Cardiac muscle cell (in vitro differentiated cells and primary cell): ENCODE measurements around the gene IDUA. TPM values are rescaled to one million over a fixed set of nuclear protein-coding genes. Genes with fewer than 3 reads are reported as not detected.

Experiments
- DNase-seq, 2 donors: peaks; one replicate each; pipeline versions ENCODE4 v3.0.0 to v3.0.0-alpha.2; 2010 to 2017; ENCODE audit warnings: low read depth in 1 of 2, low spot score in 1 of 2
- H3K27ac ChIP-seq: fragments of 200-600 bp; sonication (generic); 2 replicates; pipeline ENCODE4 v1.5.1; 2016
- H3K27me3 ChIP-seq: fragments of 200-600 bp; sonication (generic); 2 replicates; pipeline ENCODE4 v1.6.0; 2016; ENCODE audit warnings: control low read depth
- H3K36me3 ChIP-seq: fragments of 200-600 bp; sonication (generic); 2 replicates; pipeline ENCODE4 v1.5.1; 2016; ENCODE audit warnings: control low read depth
- H3K4me1 ChIP-seq: fragments of 200-600 bp; sonication (generic); 2 replicates; pipeline ENCODE4 v1.8.1; 2017; ENCODE audit warnings: low read depth, mild to moderate bottlenecking, mixed run types
- H3K4me3 ChIP-seq: fragments of 200-600 bp; sonication (generic); 2 replicates; pipeline ENCODE4 v1.5.1; 2016; ENCODE audit warnings: mild to moderate bottlenecking
- H3K9me3 ChIP-seq: fragments of 200-600 bp; sonication (generic); 2 replicates; pipeline ENCODE4 v1.5.1; 2017; ENCODE audit warnings: low read depth, mild to moderate bottlenecking, control low read depth
- CTCF ChIP-seq: IDR thresholded peaks from 2 replicates; pipeline ENCODE4 v1.5.1; 2012; ENCODE audit warnings: low read depth, mild to moderate bottlenecking, low read length
- polyA plus RNA-seq: library from polyadenylated mRNA; unstranded; fragments of >200 nt; fragmentation: Nextera tagmentation; extraction: Ambion mirVana; gene quantifications from 2 replicates; pipeline ENCODE4 v1.2.1, GENCODE V29; 2016
- total RNA-seq: library from RNA; depleted of rRNA; stranded (reverse); fragments of >200 nt; gene quantifications from 2 replicates; pipeline ENCODE4 v1.2.3, GENCODE V29; 2016

Gene IDUA
- total and polyA plus RNA-seq, 2 experiments from 2014 or later: 13.0 to 29.9 TPM

GRCh38 chr4:1003271-1004070 is 16.6 kb downstream of the IDUA start:
- DNase-seq: no peak
- H3K4me3 ChIP-seq: peak overlapping the region; percentile 13
- peaks cover 98% of the 10 kb centered on the region for H3K27me3 ChIP-seq
- no peaks in the 10 kb centered on the region for H3K36me3 ChIP-seq
- TF ChIP-seq CTCF: no peak
- H3K9me3 ChIP-seq: no peaks in the 10 kb centered on the region
- H3K27ac ChIP-seq: no peak overlapping the region
- H3K4me1 ChIP-seq: no peaks in the 10 kb centered on the region

DNA sequence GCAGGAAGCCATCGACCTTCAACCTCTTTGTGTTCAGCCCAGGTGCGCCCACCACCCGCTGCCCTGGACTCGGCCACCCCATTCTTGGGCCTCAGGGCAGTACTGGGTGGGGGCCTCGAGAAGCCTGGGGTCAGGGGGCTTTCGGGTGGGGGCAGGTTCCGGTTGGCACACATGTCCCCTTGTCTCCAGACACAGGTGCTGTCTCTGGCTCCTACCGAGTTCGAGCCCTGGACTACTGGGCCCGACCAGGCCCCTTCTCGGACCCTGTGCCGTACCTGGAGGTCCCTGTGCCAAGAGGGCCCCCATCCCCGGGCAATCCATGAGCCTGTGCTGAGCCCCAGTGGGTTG is 17.2 kb downstream of the IDUA start:
- no peak for TF ChIP-seq CTCF
- no peak overlapping the region for H3K4me3 ChIP-seq
- peaks cover 98% of the 10 kb centered on the region for H3K27me3 ChIP-seq

DNA sequence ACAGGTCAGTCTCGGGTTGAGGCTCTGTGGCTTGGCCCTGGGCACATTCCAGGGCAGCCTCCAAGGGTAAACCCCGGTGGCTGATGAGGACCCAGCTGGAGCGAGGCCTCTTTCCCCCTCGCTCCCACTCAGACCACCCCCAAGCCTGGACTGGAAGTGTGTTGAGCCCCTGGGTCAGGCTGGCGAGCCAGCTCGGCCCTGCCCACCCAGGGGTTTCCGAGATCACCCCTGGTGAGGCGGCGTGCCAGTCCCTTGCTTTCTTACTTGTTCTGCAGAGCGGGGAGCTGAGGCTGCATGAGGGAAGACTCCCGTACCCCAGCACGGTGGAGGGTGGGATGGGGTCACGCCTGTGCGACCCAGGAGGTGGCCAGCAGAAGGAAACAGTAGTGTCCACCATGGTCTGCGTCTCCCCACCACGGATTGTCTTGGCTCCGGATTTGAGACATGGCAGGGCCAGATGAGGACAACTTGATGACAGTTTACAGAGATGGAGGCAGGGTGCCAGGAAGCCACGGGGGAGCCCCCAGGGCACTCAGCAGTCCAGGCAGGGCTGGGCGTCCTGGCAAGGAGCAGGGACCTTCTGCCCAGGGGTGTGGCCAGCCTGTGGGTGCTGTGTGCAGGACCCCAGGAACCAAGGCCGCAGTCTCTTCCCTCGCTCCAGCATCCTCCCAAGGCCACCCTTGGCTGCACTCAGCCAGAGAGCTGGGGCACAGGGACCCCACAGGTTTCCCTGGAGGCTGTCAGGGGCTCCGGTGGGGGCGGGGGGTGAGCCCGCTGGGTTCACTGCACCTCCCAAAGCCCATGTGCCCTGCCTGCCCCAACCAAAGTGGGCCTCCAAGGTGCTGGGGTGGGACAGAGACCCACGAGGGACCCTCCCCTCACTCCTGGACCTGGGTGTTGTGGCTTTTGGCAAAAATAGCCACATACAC is 18.0 kb downstream of the IDUA start:
- Histone ChIP-seq H3K27me3 (peaks cover 97% of the 10 kb centered on the region), H3K4me3 (no peak overlapping the region), H3K4me1 (no peaks in the 10 kb centered on the region), H3K27ac (no peak overlapping the region), H3K9me3 (no peaks in the 10 kb centered on the region), H3K36me3 (no peaks in the 10 kb centered on the region)
- DNase-seq: no peak
- TF ChIP-seq CTCF: no peak

More for the DNA sequence above, 17.2 kb downstream of the IDUA start:
- no peaks in the 10 kb centered on the region for H3K36me3 ChIP-seq
- no peak for DNase-seq
- H3K9me3 ChIP-seq: no peaks in the 10 kb centered on the region
- no peak overlapping the region for H3K27ac ChIP-seq
- H3K4me1 ChIP-seq: no peaks in the 10 kb centered on the region

DNA sequence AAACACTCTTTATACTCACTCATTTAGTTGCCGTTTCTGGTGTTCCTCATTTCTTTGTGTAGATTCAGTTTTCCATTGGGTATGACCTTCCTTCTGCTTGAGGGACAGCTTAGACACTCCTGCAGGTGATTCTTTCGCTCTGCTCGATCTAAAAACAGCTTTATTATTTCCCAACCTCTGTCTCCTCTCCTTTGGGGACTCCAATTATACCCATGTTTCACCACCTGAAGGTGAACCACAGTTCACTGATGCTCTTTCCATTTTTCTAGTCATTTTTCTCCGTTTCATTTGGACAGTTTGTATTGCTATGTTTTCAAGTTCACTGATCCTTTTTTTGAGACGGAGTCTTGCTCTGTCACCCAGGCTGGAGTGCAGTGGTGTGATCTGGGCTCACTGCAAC is 20.0 kb downstream of the IDUA start:
- DNase-seq: no peak
- no peak for TF ChIP-seq CTCF
- Histone ChIP-seq H3K27ac (no peak overlapping the region), H3K9me3 (no peaks in the 10 kb centered on the region), H3K27me3 (peaks cover 90% of the 10 kb centered on the region), H3K4me3 (no peak overlapping the region), H3K36me3 (no peaks in the 10 kb centered on the region), H3K4me1 (no peaks in the 10 kb centered on the region)

DNA sequence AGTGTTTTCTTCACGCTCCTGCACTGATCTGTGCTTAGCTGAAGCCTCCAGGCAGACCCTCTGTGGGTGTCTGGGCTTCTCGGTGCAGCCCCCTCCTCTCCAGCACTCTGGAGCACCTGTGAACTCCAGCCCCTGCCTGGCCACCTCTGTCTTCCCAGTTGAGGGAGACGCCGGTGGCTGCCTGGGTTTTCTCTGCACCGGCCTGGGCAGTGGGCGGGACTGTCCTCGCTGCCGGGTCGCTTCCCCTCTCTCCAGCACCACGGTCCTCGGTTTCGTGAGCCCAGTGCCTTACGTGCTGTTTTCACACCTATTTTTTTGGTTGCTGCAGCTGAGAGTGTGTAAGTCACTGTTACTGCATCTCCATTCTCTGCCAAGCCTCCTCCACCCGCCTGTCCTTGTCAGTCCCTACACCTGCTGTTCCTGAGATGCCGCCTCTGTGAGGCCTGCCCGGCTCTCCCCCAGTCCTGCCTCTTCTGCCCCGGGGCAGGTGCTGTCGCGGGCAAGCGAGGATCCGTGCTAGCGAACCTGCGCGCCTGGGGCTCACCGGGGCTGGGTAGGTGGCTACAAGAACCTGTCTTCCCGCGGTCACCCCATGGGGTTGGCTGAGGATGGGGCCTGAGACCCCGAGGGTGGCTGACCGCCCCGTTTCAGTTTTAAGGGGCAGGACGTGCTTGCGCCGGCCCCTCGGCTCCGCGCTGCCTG is 22.1 kb downstream of the IDUA start:
- Histone ChIP-seq H3K4me1 (no peaks in the 10 kb centered on the region), H3K4me3 (peak overlapping the region; percentile 47), H3K36me3 (no peaks in the 10 kb centered on the region), H3K27ac (no peak overlapping the region), H3K27me3 (peaks cover 78% of the 10 kb centered on the region), H3K9me3 (no peaks in the 10 kb centered on the region)
- DNase-seq: no peak
- no peak for TF ChIP-seq CTCF
